ENCODE results near the gene CUL1. TPM values are rescaled to one million over a fixed set of nuclear protein-coding genes. Genes with fewer than 3 reads are reported as not detected.

Gene CUL1
- total RNA-seq, 1 experiment from 2014 or later, result 72.3 TPM

GRCh38 chr7:148699024-148699781 lies 500 bp downstream of the CUL1 start:
- Histone ChIP-seq H3K4ac (ENCODE audit: low read depth, low read length) (no peak overlapping the region; the same call in 1 of the 2 replicates), H3K4me1 (ENCODE audit: insufficient read depth, low read length) (peaks cover 10% of the 10 kb centered on the region), H3K18ac (ENCODE audit: insufficient read length, low read depth, low read length) (peak overlapping the region; percentile 91), H2BK120ac (ENCODE audit: low read depth, low read length, poor library complexity, severe bottlenecking) (no peak overlapping the region), H4K5ac (ENCODE audit: insufficient read length, low read depth, low read length) (peak overlapping the region; percentile 41), H3T11ph (ENCODE audit: low read length) (no peak overlapping the region), H2BK15ac (ENCODE audit: low read depth, low read length) (no peak overlapping the region; the same call in 1 of the 2 replicates), H2BK20ac (ENCODE audit: low read depth, low read length, poor library complexity, severe bottlenecking) (no peak overlapping the region), H4K20me1 (ENCODE audit: control insufficient read depth, insufficient read depth, insufficient read length) (no peaks in the 10 kb centered on the region), H3K56ac (ENCODE audit: insufficient read length, low read depth, low read length) (no peak overlapping the region), H2BK5ac (ENCODE audit: insufficient read length, low read length) (peak overlapping the region; percentile 64), H3K4me2 (ENCODE audit: insufficient read depth, insufficient read length, low read length) (peak overlapping the region; percentile 75), H3K79me2 (ENCODE audit: insufficient read depth, low read length) (peaks cover 34% of the 10 kb centered on the region; the same call in 1 of the 2 replicates), H3K14ac (ENCODE audit: insufficient read depth, low read length) (peak overlapping the region; percentile 97), H3K27ac (ENCODE audit: insufficient read length, low read depth, low read length) (peak overlapping the region; percentile 26), H2AK5ac (ENCODE audit: insufficient read length, low read length) (no peak overlapping the region), H3K23me2 (ENCODE audit: insufficient read length, low read depth, low read length, poor library complexity, severe bottlenecking) (no peaks in the 10 kb centered on the region), H3K9me3 (ENCODE audit: control insufficient read depth, low read depth, low read length) (no peaks in the 10 kb centered on the region), H2AFZ (ENCODE audit: low read length) (no peak overlapping the region), H4K8ac (replicated peaks; ENCODE audit: insufficient read length, low read depth, low read length) (no peak overlapping the region), H4K91ac (ENCODE audit: insufficient read length, low read depth, low read length) (peak overlapping the region; percentile 69), H3K79me1 (ENCODE audit: insufficient read depth, low read depth, low read length, poor library complexity, severe bottlenecking) (no peaks in the 10 kb centered on the region), H3K9ac (ENCODE audit: extremely low read depth, insufficient read length, low read length) (peak overlapping the region; percentile 86), H3K27me3 (ENCODE audit: insufficient read depth, low read length) (no peaks in the 10 kb centered on the region), H2BK12ac (ENCODE audit: insufficient read length, low read depth, low read length) (no peak overlapping the region), H3K23ac (ENCODE audit: insufficient read length, low read depth, low read length) (no peak overlapping the region)
- no CpG with 5 or more reads among the region's 107 CpGs for whole genome bisulfite sequencing (ENCODE audit: extremely low coverage, insufficient read length, low lambda C conversion rate)
- H3K27ac Mint-ChIP-seq, result peak overlapping the region in 2 of 3 experiments; percentile 63 to 89; a peak in 2 of 7 replicates
- peak overlapping the region; percentile 81 to 82 for H3K4me3 Mint-ChIP-seq
- no peaks in the 10 kb centered on the region; the same call in 1 of the 2 replicates for H3K27me3 Mint-ChIP-seq (ENCODE audit: low read depth)
- peak; percentile 50 for DNase-seq
- peaks cover 0 to 1% (median 0%) of the 10 kb centered on the region in 3 experiments; a peak in 1 of 7 replicates for H3K36me3 Mint-ChIP-seq (ENCODE audit: insufficient read depth in 1 of 3, low read depth in 3 of 3)
- TF ChIP-seq, protein P1, sequence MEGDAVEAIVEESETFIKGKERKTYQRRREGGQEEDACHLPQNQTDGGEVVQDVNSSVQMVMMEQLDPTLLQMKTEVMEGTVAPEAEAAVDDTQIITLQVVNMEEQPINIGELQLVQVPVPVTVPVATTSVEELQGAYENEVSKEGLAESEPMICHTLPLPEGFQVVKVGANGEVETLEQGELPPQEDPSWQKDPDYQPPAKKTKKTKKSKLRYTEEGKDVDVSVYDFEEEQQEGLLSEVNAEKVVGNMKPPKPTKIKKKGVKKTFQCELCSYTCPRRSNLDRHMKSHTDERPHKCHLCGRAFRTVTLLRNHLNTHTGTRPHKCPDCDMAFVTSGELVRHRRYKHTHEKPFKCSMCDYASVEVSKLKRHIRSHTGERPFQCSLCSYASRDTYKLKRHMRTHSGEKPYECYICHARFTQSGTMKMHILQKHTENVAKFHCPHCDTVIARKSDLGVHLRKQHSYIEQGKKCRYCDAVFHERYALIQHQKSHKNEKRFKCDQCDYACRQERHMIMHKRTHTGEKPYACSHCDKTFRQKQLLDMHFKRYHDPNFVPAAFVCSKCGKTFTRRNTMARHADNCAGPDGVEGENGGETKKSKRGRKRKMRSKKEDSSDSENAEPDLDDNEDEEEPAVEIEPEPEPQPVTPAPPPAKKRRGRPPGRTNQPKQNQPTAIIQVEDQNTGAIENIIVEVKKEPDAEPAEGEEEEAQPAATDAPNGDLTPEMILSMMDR (conservative IDR thresholded peaks at IDR 0.05), result no peak
- peaks cover 47 to 54% of the 10 kb centered on the region in 2 experiments for H3K4me1 Mint-ChIP-seq
- no peaks in the 10 kb centered on the region; a peak in 1 of 5 replicates for H3K9me3 Mint-ChIP-seq
